IPS-NIHi11 (cell line): Measurements from ENCODE around the gene BOLL.
"Not testable (repeated sequence)": the region's sequence is repeated elsewhere in the genome, so short reads cannot be mapped to it uniquely, and the experiment has no call there.

Experiments
- DNase-seq: peaks from one replicate; pipeline ENCODE4 v3.0.0; 2012; ENCODE audit warnings: mixed read lengths, low spot score

BOLL gene, protein sequence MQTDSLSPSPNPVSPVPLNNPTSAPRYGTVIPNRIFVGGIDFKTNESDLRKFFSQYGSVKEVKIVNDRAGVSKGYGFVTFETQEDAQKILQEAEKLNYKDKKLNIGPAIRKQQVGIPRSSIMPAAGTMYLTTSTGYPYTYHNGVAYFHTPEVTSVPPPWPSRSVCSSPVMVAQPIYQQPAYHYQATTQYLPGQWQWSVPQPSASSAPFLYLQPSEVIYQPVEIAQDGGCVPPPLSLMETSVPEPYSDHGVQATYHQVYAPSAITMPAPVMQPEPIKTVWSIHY

GRCh38 chr2:197784956-197785941 lies at the start of gene BOLL:
Gene BOLL, minus strand, starts transcription at chr2:197785319. Its CDS starts 3,469 bp downstream, at chr2:197781850.
- no peak for DNase-seq

DNA sequence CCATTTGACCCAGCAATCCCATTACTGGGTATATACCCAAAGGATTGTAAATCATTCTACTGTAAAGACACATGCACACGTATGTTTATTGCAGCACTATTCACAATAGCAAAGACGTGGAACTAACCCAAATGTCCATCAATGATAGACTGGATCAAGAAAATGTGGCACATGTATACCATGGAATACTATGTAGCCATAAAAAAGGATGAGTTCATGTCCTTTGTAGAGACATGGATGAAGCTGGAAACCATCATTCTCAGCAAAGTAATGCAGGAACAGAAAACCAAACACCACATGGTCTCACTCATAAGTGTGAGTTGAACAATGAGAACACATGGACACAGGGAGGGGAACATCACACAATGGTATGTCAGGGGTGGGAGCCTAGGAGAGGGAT lies 49.7 kb upstream of the BOLL start:
- not testable (repeated sequence) for DNase-seq

- no peak for DNase-seq
Measured at GRCh38 chr2:197828464-197829135, 43.5 kb upstream of the BOLL start.

DNA sequence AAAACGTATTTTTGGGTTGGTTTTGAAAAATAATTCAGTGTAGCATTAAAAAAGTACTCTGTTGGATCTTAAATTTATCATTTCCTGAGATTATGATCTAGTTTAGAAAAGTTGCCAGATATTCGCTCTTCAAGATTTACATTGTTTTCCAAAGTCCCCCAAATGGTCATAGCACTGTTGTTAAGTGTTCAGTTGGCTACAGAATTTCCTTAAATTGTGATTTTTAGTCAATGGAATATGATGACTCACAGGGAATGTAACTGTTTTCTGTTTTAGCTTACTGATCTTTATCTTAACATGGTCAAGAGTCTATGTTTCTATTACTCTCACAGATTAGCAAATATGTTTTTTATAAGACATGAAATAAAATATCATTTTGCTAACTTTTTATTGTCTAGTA lies 42.5 kb upstream of the BOLL start:
- DNase-seq: no peak

DNA sequence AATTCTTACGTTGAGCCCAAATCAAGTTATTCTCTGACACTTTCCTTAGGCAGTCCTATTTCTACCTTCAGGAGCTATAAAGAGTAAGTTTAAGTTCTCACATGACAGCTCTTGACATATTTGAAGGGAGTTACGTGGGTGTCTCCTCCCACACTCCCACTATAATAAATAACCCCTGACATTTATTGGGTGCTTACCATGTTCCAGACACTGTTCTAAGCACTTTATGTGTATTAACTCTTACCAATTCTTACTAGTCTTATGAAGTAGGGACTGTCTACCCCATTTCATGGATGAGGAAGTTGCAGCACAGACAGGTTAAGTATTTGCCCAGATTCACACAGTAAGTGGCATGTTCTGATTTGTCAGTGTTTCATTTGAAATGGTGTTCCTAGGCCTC lies 37.2 kb upstream of the BOLL start:
- no peak for DNase-seq

DNA sequence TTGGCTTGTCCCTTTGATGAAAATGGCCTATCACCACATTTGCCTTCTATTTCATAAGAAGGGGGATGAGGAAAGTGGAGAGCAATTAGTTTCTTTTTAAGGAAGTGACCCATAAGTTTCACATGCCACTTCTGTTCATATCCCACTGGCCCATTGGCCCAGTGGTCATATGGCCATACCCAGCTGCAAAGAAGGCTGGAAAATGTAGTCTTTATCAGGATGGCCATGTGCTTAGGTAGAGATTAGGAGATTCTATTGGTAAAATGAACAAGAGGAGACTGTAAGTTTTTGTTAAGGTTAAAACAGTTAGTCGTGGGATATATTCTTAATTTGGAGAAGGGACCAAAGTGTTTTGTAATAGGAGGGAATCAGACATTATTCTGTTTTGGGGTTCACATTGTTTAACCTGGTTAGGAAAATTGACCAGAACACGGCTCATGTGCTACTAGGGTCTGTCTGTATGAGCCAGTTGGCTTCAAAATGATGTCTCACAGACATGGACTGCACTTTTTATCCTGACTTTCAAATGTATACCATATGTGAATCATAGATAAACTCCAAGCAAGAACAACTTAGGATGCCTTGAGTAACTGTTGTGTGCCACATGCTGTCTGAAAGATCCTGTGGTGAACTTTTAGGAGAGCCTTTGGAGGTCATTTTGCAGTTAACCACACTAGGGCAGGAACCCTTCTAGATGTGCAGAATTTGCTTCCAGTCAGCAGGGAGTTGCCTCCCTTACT lies 36.6 kb upstream of the BOLL start:
- DNase-seq: no peak

GRCh38 chr2:197814526-197814925 lies 29.4 kb upstream of the BOLL start:
- no peak for DNase-seq

DNA sequence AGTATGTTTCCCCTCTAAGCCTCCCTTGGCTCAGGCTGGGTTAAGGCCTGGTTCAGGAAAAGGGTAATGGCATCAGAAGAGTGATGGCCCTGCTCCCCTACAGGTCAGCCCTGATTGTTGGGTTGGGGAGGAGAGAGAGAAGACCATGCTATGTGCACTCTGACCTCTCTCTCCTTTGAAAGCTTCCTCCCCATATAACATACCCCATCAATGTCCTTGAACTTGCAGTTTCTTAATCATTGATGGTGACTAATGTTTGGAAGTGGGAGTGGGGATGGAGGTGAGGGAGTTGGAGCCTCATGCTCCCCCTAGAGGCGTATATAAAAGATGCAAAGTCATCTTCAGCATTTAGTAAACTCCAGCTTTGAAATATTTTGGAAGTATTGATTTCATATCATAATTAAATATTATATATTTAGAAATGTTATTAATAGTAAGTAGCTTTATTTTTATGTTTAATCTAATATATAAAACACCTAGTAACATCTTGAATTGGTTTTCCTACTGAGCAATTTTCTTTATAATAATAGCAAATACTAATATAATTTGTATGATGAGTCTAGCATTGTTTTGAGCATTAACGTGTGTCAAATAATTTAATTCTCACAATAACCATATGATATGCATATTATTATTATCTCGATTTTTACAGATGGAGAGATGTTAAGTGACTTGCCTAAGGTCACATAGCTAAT lies 28.1 kb upstream of the BOLL start:
- peak; percentile 41 for DNase-seq

- no peak for DNase-seq
Measured at GRCh38 chr2:197810491-197810890, 25.4 kb upstream of the BOLL start.

GRCh38 chr2:197810016-197810415 lies 24.9 kb upstream of the BOLL start:
- DNase-seq: no peak

- no peak for DNase-seq
Measured at GRCh38 chr2:197809064-197809463, 23.9 kb upstream of the BOLL start.

DNA sequence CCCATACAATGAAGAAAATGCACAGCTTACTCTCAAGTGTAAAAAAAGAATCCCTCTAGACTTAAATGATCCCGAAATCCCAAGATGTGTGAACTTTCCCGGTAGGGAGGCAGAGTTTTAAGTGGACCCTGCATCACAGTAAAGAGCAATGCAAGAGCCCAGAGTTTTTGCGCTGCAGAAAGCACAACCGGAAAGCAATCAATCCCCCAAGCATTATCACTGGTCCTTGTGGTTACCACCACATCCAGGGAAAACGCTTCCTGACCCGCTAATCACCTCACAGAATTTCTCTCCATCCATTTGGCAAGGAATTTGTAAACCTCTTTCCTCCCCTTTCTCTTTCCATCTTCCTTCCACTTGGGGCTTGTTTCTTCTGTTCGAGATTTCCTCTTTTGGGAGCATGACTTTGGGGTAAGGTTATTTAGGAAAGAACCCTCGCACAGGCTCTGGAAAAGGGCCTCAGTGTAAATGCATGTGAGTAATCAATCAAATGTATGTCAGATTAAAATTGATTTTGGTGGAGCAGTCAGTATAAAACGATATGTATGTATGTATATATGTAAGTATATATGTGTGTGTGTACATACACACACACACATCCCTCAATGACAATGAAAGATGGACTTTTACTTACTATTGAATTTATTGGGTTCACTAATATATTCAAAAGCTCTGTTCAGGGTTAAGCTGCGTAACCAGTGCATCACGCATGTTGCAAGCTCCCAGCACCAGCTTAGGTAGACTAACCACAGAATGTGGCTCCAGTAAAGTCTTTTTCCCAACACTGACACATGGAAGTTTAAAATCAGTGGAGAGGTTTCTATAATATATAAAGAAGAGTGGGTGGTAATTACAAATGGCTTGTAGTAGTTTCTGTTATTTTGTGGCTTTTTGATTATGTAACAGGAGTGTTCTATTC lies 20.9 kb upstream of the BOLL start:
- peak; percentile 35 for DNase-seq

- DNase-seq: peak; percentile 38
Measured at GRCh38 chr2:197804758-197805714, 19.9 kb upstream of the BOLL start.

GRCh38 chr2:197804049-197804757 lies 19.1 kb upstream of the BOLL start, which contains the start of gene PLCL1:
Gene PLCL1, plus strand, starts transcription at chr2:197804593.
- DNase-seq: peak; percentile 93

GRCh38 chr2:197803033-197803444 lies 17.9 kb upstream of the BOLL start:
- peak; percentile 36 for DNase-seq

- DNase-seq: no peak
Measured at GRCh38 chr2:197801033-197801432, 15.9 kb upstream of the BOLL start.

DNA sequence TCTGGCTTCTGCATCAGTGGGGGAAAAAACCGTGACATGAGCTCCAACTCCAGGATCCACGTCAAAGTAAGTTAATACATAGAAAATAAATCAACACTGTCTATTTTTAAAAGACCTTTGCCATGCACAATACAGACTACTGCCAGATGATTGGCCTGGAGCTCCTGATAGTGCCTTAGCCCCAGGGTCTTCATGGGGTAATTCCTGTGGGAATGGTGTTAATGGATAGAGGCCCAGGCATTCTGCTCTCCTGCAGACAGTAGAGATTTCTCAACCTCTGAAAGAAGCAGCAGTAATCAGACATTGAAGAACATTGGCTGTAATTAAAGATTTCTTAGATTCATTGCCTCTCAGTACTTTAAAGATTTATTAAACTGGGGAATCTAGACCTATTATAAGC lies 15.0 kb upstream of the BOLL start:
- no peak for DNase-seq

- DNase-seq: no peak
Measured at GRCh38 chr2:197799068-197799467, 13.9 kb upstream of the BOLL start.
